A673 (cell line): ENCODE measurements around the gene SPX. TPM values are rescaled to one million over a fixed set of nuclear protein-coding genes. Genes with fewer than 3 reads are reported as not detected.

ENCODE experiments used
- BruUV-seq: library from RNA; stranded (reverse); fragments of 400-500 nt; replicated peaks from 2 replicates; lab custom pipeline; 2021; lab: Mats Ljungman, UMichigan
- CTCF ChIA-PET: fragments of 300-600 bp; sonication (Branson Sonifier 250); formaldehyde crosslinking; loops from one replicate; lab custom pipeline; 2022; ENCODE audit warnings: antibody characterized with exemption; lab: Charles Lee
- POLR2A ChIA-PET: fragments of 300-600 bp; sonication (Branson Sonifier 250); formaldehyde crosslinking; loops from one replicate; lab custom pipeline; 2022; ENCODE audit warnings: antibody characterized with exemption; ENCODE audit not compliant: low non-redundant PET; lab: Charles Lee
- DNase-seq: peaks from one replicate; pipeline ENCODE4 v3.0.0-alpha.2; 2015; ENCODE audit warnings: low spot score
- H3K27ac ChIP-seq: fragments of 200-600 bp; sonication (generic); 2 replicates; pipeline ENCODE4 v1.5.1; 2016; ENCODE audit warnings: mixed run types, low read depth, mild to moderate bottlenecking, mixed read lengths, antibody characterized with exemption, low read length; ENCODE audit not compliant: poor library complexity, severe bottlenecking
- H3K27me3 ChIP-seq: fragments of 200-600 bp; sonication (generic); replicated peaks from 2 replicates; pipeline ENCODE4 v1.6.1; 2017; ENCODE audit warnings: mixed run types, low read depth, mild to moderate bottlenecking, mixed read lengths, antibody characterized with exemption, low read length; ENCODE audit not compliant: insufficient read depth, poor library complexity
- H3K36me3 ChIP-seq: fragments of 200-600 bp; sonication (generic); 2 replicates; pipeline ENCODE4 v1.6.1; 2016; ENCODE audit warnings: mixed run types, mild to moderate bottlenecking, mixed read lengths, antibody characterized with exemption, low read length; ENCODE audit not compliant: insufficient read depth, poor library complexity, severe bottlenecking
- H3K4me1 ChIP-seq: fragments of 200-600 bp; sonication (generic); 2 replicates; pipeline ENCODE4 v1.6.1; 2017; ENCODE audit warnings: mixed run types, mild to moderate bottlenecking, mixed read lengths, antibody characterized with exemption, low read length; ENCODE audit not compliant: insufficient read depth, poor library complexity, severe bottlenecking
- H3K4me3 ChIP-seq: fragments of 200-600 bp; sonication (generic); 2 replicates; pipeline ENCODE4 v1.5.1; 2016; ENCODE audit warnings: low read depth, mixed run types, mild to moderate bottlenecking, mixed read lengths, low read length; ENCODE audit not compliant: poor library complexity, severe bottlenecking
- H3K9me3 ChIP-seq: fragments of 200-600 bp; sonication (generic); 2 replicates; pipeline ENCODE4 v1.6.1; 2016; ENCODE audit warnings: mixed run types, low read depth, mild to moderate bottlenecking, mixed read lengths, antibody characterized with exemption, low read length; ENCODE audit not compliant: poor library complexity, severe bottlenecking
- CTCF ChIP-seq: fragments of 300-800, 200-600 bp; sonication (generic); conservative IDR thresholded peaks from 2 replicates; pipeline ENCODE4 v1.5.1; 2017; ENCODE audit warnings: low read depth, mild to moderate bottlenecking, antibody characterized with exemption, low read length, moderate library complexity, mixed read lengths
- EZH2 ChIP-seq: fragments of 200-600 bp; sonication (generic); IDR thresholded peaks from 2 replicates; pipeline ENCODE4 v1.6.1; 2017; ENCODE audit warnings: borderline replicate concordance, low read depth, mild to moderate bottlenecking, mixed read lengths, antibody characterized with exemption, low read length; ENCODE audit not compliant: poor library complexity, severe bottlenecking
- intact Hi-C: fragments of 100-400 bp; cut with micrococcal nuclease; formaldehyde crosslinking; loops from one replicate; pipeline ENCODE4 v1.10.0; 2022; ENCODE audit not compliant: unreplicated experiment
- total RNA-seq: library from RNA; stranded (reverse); gene quantifications from 2 replicates; pipeline ENCODE4 v1.2.3, GENCODE V29; 2021

SPX gene
- total RNA-seq, 1 experiment from 2014 or later = 0.28 TPM

GRCh38 chr12:21500786-21501257, 25.3 kb upstream of the SPX start:
- DNase-seq = no peak
- H3K9me3 ChIP-seq = no peaks in the 10 kb centered on the region
- POLR2A ChIA-PET = interaction anchor here (0.6 kb wide), 1 partner anchor 1598 kb away, joined by 4 read pairs; no protein-coding TSS in a partner anchor
- intact Hi-C loops = loop anchor here (5.0 kb wide), 1 partner anchor 156 kb away; the partner anchor contains the start of gene LDHB
- no peak for TF ChIP-seq EZH2
- TF ChIP-seq CTCF = no peak
- peak overlapping the region; percentile 97 for H3K4me3 ChIP-seq
- H3K27ac ChIP-seq = peak overlapping the region; percentile 93
- H3K4me1 ChIP-seq = peaks cover 19% of the 10 kb centered on the region
- no peaks in the 10 kb centered on the region for H3K27me3 ChIP-seq
- CTCF ChIA-PET = no interaction called here
- peaks cover 11% of the 10 kb centered on the region for H3K36me3 ChIP-seq
- BruUV-seq = TSS peak; percentile 57

GRCh38 chr12:21501258-21502163, 24.6 kb upstream of the SPX start, which contains the start of the genes GOLT1B and RECQL:
GOLT1B (plus strand) TSS chr12:21501789; CDS start chr12:21501924, 135 bp downstream.
RECQL (minus strand) TSS chr12:21501635; CDS start chr12:21499570, 2,065 bp downstream.
- CTCF ChIA-PET = no interaction called here
- H3K4me1 ChIP-seq = peaks cover 19% of the 10 kb centered on the region
- intact Hi-C loops = loop anchor here (5.0 kb wide), 1 partner anchor 156 kb away; the partner anchor contains the start of gene LDHB
- peaks cover 7% of the 10 kb centered on the region for H3K36me3 ChIP-seq
- H3K4me3 ChIP-seq = peak within 1 kb of the TSS; percentile 97
- peak within 1 kb of the TSS; percentile 93 for H3K27ac ChIP-seq
- H3K27me3 ChIP-seq = no peaks in the 10 kb centered on the region
- TF ChIP-seq CTCF (no peak), EZH2 (no peak)
- BruUV-seq = no TSS peak
- POLR2A ChIA-PET = interaction anchor here (0.7 kb wide), 1 partner anchor 15 kb away, joined by 3 read pairs; no protein-coding TSS in a partner anchor
- peak; percentile 98 for DNase-seq
- H3K9me3 ChIP-seq = no peaks in the 10 kb centered on the region

GRCh38 chr12:21502164-21502496, 24.0 kb upstream of the SPX start:
- Histone ChIP-seq H3K27ac (peak overlapping the region; percentile 93), H3K36me3 (peaks cover 5% of the 10 kb centered on the region), H3K4me3 (peak overlapping the region; percentile 97), H3K27me3 (no peaks in the 10 kb centered on the region), H3K4me1 (peaks cover 19% of the 10 kb centered on the region), H3K9me3 (no peaks in the 10 kb centered on the region)
- peak; percentile 39 for DNase-seq
- BruUV-seq = no TSS peak
- POLR2A ChIA-PET = no interaction called here
- CTCF ChIA-PET = no interaction called here
- TF ChIP-seq EZH2 (no peak), CTCF (no peak)
- intact Hi-C loops = loop anchor here (5.0 kb wide), 1 partner anchor 155 kb away; the partner anchor contains the start of gene LDHB
